CD4-positive, alpha-beta T cell (primary cell): ENCODE data around the gene LIMCH1. TPM values are rescaled to one million over a fixed set of nuclear protein-coding genes. Genes with fewer than 3 reads are reported as not detected.

Source experiments
- ATAC-seq: fragments of 200-7000 bp; cut with Tn5 transposase; one replicate; pipeline ENCODE4 v1.10.0; 2022; ENCODE audit warnings: mild to moderate bottlenecking; ENCODE audit not compliant: poor library complexity
- CTCF ChIA-PET: fragments of 350-600 bp; sonication (Branson Sonifier 250); formaldehyde crosslinking; loops from one replicate; lab custom pipeline; 2021; ENCODE audit warnings: antibody characterized with exemption, inconsistent platforms; lab: Charles Lee
- POLR2A ChIA-PET: fragments of 350-600 bp; sonication (Branson Sonifier 250); formaldehyde crosslinking; loops from one replicate; lab custom pipeline; 2021; ENCODE audit warnings: antibody characterized with exemption, inconsistent platforms; lab: Charles Lee
- DNase-seq, 14 experiments: peaks; one replicate each; pipeline ENCODE4 v3.0.0-alpha.2; 2013 to 2020; ENCODE audit warnings: mixed read lengths in 2 of 14
- H3K27ac ChIP-seq, 2 donors: one replicate each; pipeline versions ENCODE4 v1.5.1 to v1.7.0; 2013; ENCODE audit warnings: low read length in 2 of 2, low read depth in 1 of 2, mild to moderate bottlenecking in 1 of 2
- H3K27me3 ChIP-seq, 2 experiments: 1 replicate in 1 of 2; 2 replicates in 1 of 2; pipeline versions ENCODE4 v1.6.1 to v1.7.0; 2013; ENCODE audit warnings: low read length in 2 of 2, control low read depth in 1 of 2, mild to moderate bottlenecking in 1 of 2, moderate library complexity in 1 of 2; ENCODE audit not compliant: insufficient read depth in 2 of 2, control insufficient read depth in 1 of 2
- H3K36me3 ChIP-seq: one replicate; pipeline ENCODE4 v1.6.1; 2013; ENCODE audit warnings: low read length, control low read depth; ENCODE audit not compliant: insufficient read depth
- H3K4me1 ChIP-seq: one replicate; pipeline ENCODE4 v1.6.1; 2013; ENCODE audit warnings: low read length, control low read depth; ENCODE audit not compliant: insufficient read depth
- H3K4me3 ChIP-seq: one replicate; pipeline ENCODE4 v1.5.1; 2013; ENCODE audit warnings: mild to moderate bottlenecking, low read length, moderate library complexity
- H3K9me3 ChIP-seq, 2 experiments: 1 replicate in 1 of 2; 2 replicates in 1 of 2; pipeline versions ENCODE4 v1.6.1 to v1.7.0; 2013; ENCODE audit warnings: low read length in 2 of 2, mild to moderate bottlenecking in 2 of 2, control low read depth in 1 of 2, moderate library complexity in 1 of 2; ENCODE audit not compliant: control insufficient read depth in 1 of 2, insufficient read depth in 1 of 2
- H3K27ac Mint-ChIP-seq: one replicate; pipeline ENCODE4 v1.8.0; 2020; ENCODE audit warnings: mixed read lengths
- H3K27me3 Mint-ChIP-seq: one replicate; pipeline ENCODE4 v1.8.0; 2021; ENCODE audit warnings: mixed read lengths
- H3K36me3 Mint-ChIP-seq: one replicate; pipeline ENCODE4 v1.8.0; 2021; ENCODE audit warnings: low read depth, mixed read lengths
- H3K4me1 Mint-ChIP-seq: one replicate; pipeline ENCODE4 v1.8.0; 2021; ENCODE audit warnings: low read depth, mixed read lengths
- H3K4me3 Mint-ChIP-seq: one replicate; pipeline ENCODE4 v1.8.0; 2020; ENCODE audit warnings: mild to moderate bottlenecking, mixed read lengths
- H3K9me3 Mint-ChIP-seq: one replicate; pipeline ENCODE4 v1.8.0; 2020; ENCODE audit warnings: mixed read lengths
- CTCF ChIP-seq: fragments of 200-600 bp; IDR thresholded peaks from one replicate; pipeline ENCODE4 v1.8.0; 2022; ENCODE audit warnings: antibody characterized with exemption, mild to moderate bottlenecking
- intact Hi-C, 2 experiments: fragments of 100-400 bp; cut with DNase I in 1 of 2; cut with micrococcal nuclease in 1 of 2; formaldehyde crosslinking; loops; one replicate each; pipeline versions ENCODE4 v1.15.1 to v1.9.0; 2023 to 2025; cut with DNase I, micrococcal nuclease
- total RNA-seq, 174 experiments: library from RNA in 2 of 174; stranded (reverse) in 2 of 174; gene quantifications; one replicate each; pipeline ENCODE4 v1.2.3 and lab custom pipeline; 2021 to 2026

The LIMCH1 gene
- total RNA-seq, 2 experiments from 2014 or later: not detected

DNA sequence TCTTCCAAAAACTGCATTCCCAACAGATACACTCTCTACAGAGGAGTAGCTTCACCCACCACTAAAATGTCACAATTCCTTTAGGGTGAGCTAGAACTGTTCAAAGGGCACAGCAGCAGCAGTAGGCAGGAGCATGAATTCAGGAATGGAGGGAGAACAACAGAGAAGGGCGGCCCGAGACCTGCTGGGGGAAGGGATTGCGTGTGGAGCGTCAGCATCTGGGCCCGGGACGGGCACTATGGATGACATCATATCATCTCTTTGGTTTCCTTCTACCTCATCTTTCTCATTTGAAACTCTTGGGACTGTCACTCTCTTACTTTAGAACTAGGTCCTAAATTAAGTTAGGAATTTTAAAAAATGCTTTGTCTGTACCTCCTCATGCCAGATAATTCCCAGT, 115.6 kb downstream of the LIMCH1 start:
- ChIA-PET POLR2A (no interaction called here), CTCF (no interaction called here)
- Mint-ChIP-seq H3K36me3 (no peaks in the 10 kb centered on the region), H3K4me3 (no peak overlapping the region), H3K27me3 (peaks cover 5% of the 10 kb centered on the region), H3K4me1 (no peaks in the 10 kb centered on the region), H3K27ac (no peak overlapping the region), H3K9me3 (no peaks in the 10 kb centered on the region)
- Histone ChIP-seq H3K36me3 (no peaks in the 10 kb centered on the region), H3K9me3 (no peaks in the 10 kb centered on the region), H3K4me1 (no peaks in the 10 kb centered on the region), H3K27me3 (no peaks in the 10 kb centered on the region), H3K4me3 (no peak overlapping the region), H3K27ac (no peak overlapping the region)
- no peak for TF ChIP-seq CTCF
- DNase-seq (no peak), ATAC-seq (no peak)
- intact Hi-C loops: no loop called here

DNA sequence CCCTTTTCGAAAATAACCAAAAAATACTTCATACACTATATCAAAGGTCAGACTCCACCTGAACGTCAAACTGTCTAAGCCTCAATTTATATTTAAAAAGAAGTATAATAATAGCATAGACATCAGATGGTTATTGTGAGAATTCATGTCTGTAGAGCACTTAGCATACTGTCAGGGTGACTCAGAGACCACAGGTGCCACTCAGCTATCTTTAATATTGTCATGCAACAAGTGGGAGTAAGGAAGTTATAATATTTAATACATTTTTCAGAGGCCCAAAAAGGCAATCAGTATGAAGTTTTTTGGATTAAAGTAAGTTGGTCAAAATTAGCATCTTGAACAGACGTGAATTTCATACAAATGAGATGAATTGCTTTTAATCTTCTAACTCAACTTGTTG, 117.2 kb downstream of the LIMCH1 start:
- no peaks in the 10 kb centered on the region for H3K27me3 ChIP-seq
- H3K4me3 ChIP-seq: no peak overlapping the region
- CTCF ChIA-PET: no interaction called here
- H3K36me3 ChIP-seq: no peaks in the 10 kb centered on the region
- H3K4me1 ChIP-seq: no peaks in the 10 kb centered on the region
- intact Hi-C loops: no loop called here
- H3K4me1 Mint-ChIP-seq: no peaks in the 10 kb centered on the region
- H3K27ac ChIP-seq: no peak overlapping the region
- H3K36me3 Mint-ChIP-seq: no peaks in the 10 kb centered on the region
- H3K4me3 Mint-ChIP-seq: no peak overlapping the region
- ATAC-seq (no peak), DNase-seq (no peak)
- no peak overlapping the region for H3K27ac Mint-ChIP-seq
- H3K27me3 Mint-ChIP-seq: peaks cover 7% of the 10 kb centered on the region
- no peaks in the 10 kb centered on the region for H3K9me3 Mint-ChIP-seq
- POLR2A ChIA-PET: no interaction called here
- TF ChIP-seq CTCF: no peak
- H3K9me3 ChIP-seq: no peaks in the 10 kb centered on the region

GRCh38 chr4:41656106-41656505, 118.1 kb downstream of the LIMCH1 start:
- Mint-ChIP-seq H3K36me3 (no peaks in the 10 kb centered on the region), H3K9me3 (no peaks in the 10 kb centered on the region), H3K4me1 (no peaks in the 10 kb centered on the region), H3K27ac (no peak overlapping the region), H3K27me3 (peaks cover 12% of the 10 kb centered on the region), H3K4me3 (no peak overlapping the region)
- ChIA-PET CTCF (no interaction called here), POLR2A (no interaction called here)
- Histone ChIP-seq H3K27ac (no peak overlapping the region), H3K9me3 (no peaks in the 10 kb centered on the region), H3K4me3 (no peak overlapping the region), H3K36me3 (no peaks in the 10 kb centered on the region), H3K27me3 (no peaks in the 10 kb centered on the region), H3K4me1 (no peaks in the 10 kb centered on the region)
- ATAC-seq: no peak
- DNase-seq: no peak
- intact Hi-C loops: no loop called here
- TF ChIP-seq CTCF: no peak
